GM15510 (cell line): Measurements from ENCODE around the gene CHIC2.

Experiments
- POLR2A ChIP-seq: IDR thresholded peaks from 3 replicates; pipeline ENCODE4 v1.6.1; 2011; ENCODE audit warnings: borderline replicate concordance; ENCODE audit not compliant: insufficient read length; ENCODE audit errors: extremely low read depth

Gene CHIC2

GRCh38 chr4:54097152-54097551, 32.7 kb upstream of the CHIC2 start:
- no peak for TF ChIP-seq POLR2A

DNA sequence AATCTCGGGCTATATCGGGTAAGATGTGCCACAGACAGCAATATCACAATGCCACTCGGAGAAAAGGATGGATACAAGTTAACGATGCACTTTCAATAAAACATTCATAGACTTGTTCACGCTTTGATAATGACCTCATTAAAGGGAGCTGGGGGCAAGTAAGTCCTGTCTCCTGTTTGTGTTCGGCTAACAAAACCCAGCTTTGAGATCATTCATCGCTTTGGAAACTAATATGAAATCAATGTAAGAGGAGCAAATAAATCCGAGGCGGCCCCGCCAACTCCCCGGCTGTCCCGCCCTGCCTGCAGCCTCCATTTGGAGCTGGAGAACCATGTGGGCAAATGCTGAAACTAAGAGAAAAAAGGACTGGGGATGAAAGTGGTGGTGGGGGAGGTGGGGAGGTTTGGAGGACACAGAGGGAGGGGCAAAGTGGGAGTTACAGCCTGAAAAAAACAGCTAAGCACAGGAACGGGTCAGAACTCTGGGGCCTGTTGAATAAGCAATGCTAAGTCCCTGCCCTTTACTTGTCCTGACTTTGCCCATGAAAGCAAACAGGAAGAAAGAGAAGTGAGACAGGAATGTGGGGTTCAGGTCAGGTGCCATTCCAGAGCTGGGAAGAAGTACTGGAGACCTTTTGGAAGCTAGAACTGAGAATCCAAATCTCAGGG, 32.0 kb upstream of the CHIC2 start:
- TF ChIP-seq POLR2A, result no peak

- TF ChIP-seq POLR2A, result no peak
Observed at GRCh38 chr4:54095110-54095825, 30.9 kb upstream of the CHIC2 start.

DNA sequence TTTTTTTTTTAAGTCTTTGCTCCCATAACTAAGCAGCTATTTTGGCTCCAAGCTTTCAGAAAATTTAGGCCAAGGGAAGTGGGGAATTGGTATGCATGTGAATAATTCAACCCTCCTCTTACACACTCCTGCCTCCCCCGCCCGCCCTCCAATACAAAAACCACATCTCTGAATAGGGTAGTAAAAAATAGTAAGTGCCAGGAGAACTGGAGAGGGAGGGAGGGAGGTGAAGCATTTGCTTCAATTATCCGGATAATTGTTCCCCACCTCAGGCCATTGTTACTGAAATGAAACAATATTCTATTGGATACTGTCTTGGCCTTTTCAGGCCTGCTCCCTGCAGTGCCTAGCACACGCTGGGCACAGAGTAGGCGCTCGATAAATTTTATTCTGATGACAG, 30.0 kb upstream of the CHIC2 start:
- no peak for TF ChIP-seq POLR2A

GRCh38 chr4:54093324-54094240, 29.2 kb upstream of the CHIC2 start:
- no peak for TF ChIP-seq POLR2A

- no peak for TF ChIP-seq POLR2A
Observed at GRCh38 chr4:54092405-54093323, 28.3 kb upstream of the CHIC2 start.

DNA sequence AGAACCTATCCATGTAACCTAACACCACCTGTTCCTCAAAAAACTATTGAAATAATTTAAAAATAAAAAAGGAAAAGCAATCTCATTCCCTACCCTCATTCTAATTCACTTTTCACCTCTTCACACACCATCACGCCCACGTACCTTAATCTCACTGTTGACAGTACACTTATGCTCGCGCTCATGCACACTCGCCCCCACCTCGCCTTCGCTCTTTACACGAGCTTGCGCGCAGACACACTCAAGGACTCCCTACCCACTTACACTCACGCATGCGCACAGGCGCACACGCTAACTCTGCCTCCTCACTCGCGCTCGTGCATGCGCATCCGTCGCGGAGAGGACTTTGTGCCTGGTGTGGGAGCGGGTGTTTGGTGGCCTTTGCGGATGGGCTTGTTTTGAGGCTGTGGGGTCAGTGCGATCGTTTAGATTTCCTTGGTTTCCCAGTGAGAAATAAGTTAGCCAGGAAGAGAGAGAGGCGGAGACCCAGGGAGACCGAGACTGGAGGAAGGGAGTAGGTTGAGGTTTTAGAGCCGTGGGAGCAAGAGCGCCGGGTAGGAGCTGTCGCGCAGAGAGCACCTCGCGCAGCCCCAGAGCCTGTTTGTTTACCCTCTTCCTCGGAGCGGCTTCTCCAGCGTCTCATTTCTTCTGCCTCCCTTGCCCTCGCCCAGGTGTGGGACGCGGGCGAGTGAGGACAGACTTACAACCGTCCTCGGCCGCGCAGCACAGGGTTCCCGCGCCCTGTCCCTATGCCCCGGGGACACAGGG, 27.4 kb upstream of the CHIC2 start:
- TF ChIP-seq POLR2A, result no peak

DNA sequence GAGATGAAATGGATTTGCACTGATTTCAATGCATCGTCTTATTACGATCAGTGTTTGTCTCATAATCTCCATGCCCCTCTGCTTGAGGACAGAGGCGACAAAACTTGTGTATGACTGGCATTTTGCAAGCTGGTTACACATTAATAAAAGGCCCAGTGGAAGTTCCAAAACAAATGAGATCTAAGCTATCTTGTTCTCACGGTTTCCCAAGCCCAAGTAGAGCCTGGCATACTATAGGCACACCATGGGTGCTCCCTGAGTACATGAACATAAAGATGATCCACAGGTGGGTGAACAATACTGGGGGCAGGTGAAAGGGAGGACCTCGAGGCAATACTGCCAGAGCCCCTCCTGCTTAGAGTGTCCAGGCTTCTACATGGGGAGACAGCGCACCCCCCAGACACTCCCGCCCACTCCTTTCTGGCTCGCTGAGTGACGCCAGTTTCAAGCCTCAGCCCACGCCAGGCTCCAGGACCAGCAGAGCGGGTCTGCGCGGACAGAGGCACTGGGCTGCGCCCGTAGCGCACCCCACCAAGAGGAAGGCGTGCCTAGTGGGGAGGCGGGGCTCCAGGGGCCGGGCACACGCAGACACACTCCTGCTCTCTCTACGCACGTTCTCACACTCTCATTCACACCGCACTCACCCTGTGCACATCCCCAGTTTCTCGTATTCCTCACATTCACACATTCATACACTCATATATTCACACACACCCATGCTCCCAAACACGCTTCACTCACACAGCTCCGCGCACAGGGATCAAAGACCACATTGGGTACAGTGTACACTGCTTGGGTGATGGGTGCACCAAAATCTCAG, 26.6 kb upstream of the CHIC2 start:
- TF ChIP-seq POLR2A, result no peak

DNA sequence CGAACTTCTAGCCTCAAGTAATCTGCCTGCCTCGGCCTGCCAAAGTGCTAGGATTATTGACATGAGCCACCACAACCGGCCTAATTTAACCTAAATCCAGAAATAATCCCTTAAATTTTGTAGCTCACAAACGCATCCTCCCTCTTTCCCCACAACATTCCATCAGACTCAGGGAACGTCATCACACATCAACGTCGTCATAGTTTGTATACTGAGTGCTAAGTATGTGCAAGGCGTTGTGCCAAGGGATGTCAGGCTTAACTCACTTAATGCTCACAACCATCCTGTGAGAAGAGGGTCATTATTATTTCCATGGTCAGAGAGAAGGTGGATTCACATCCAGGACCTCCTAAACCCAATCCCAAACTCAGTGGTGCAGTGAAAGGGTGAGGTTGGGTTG, 26.0 kb upstream of the CHIC2 start:
- TF ChIP-seq POLR2A, result no peak

DNA sequence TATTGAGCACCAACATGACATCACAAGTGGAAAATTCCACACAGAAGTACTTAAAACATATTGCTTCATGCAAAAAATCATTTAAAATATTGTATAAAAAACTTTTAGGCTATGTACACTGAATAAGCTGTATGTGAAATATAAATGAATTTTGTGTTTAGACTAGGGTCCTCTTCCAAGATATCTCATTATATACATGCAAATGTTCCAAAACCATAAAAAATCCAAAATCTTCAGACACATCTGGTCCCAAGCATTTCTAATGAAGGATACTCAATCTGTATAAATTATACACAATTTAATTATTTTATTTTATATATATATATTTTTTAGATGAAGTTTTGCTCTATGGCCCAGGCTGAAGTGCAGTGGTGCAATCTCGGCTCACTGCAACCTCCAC, 25.5 kb upstream of the CHIC2 start:
- no peak for TF ChIP-seq POLR2A

DNA sequence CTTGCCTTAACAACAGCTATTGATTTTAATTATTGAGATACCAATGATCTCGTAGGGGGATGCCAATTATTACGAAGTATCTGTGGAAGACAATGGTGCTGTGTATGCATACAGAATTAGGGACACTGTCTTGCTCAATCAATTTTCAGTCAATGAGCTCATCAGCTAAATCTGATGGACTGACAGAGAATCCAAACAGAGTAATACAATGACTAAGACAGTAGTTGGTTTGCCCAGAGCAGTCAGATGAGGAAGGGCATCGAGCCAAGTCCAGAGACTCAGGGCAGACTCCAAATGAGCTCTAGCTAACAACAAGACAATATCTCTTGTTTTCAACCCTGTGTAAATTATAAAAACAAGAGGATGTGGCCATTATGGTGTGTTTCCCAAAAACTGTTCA, 20.9 kb upstream of the CHIC2 start:
- TF ChIP-seq POLR2A, result no peak

- TF ChIP-seq POLR2A, result no peak
Observed at GRCh38 chr4:54082168-54082567, 17.8 kb upstream of the CHIC2 start.

- TF ChIP-seq POLR2A, result no peak
Observed at GRCh38 chr4:54077812-54078211, 13.4 kb upstream of the CHIC2 start.
